NCI-H1417 treated with DMSO at 0.1 percent for 48 hours (cell line): ENCODE measurements around the gene SLFNL1.

ENCODE experiments used
- DNase-seq: peaks from one replicate; lab custom pipeline; 2025; lab: John Stamatoyannopoulos, UW

SLFNL1 gene

GRCh38 chr1:40986328-40986783 is 35.2 kb downstream of the SLFNL1 start:
- DNase-seq = no peak

DNA sequence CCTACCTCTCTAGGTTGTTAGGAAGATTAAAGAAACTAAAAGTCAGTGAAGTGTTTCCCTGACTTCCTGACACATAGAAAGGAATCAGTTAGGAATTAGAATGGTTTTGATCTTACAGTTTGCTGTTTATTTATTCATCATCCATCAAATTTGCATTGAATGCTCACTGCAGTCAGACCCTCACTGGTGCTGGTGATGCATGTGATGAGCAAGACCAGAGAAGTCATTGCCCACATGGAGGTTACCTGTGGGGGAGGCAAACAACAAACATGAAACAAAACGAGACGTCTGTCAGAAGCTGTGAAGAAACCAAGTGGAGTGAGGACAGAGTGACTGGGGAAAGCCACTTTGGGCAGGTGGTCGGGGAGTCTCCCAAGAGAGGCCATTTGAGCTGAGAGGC is 35.6 kb downstream of the SLFNL1 start:
- DNase-seq = no peak

DNA sequence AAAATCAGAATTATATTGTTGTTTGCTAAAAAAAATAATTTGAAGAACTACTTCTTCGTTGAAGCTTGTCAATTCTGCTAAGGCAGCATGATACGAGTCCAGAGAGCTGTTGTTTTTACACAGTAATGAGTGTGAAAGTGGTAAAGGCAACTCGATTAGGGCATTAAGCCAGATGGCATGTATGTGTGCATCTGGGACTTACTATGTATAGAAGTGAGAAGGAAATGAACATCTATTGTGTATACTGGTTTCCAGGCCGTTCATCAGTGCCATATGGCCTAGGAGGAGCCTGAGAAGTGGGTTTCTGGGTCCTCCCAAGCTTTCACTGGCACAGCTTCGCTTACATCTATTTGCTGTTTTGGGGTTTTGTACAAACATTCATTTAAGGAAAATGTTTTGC is 36.4 kb downstream of the SLFNL1 start:
- no peak for DNase-seq

- no peak for DNase-seq
These were observed 37.0 kb downstream of the SLFNL1 start for GRCh38 chr1:40984531-40984930.

DNA sequence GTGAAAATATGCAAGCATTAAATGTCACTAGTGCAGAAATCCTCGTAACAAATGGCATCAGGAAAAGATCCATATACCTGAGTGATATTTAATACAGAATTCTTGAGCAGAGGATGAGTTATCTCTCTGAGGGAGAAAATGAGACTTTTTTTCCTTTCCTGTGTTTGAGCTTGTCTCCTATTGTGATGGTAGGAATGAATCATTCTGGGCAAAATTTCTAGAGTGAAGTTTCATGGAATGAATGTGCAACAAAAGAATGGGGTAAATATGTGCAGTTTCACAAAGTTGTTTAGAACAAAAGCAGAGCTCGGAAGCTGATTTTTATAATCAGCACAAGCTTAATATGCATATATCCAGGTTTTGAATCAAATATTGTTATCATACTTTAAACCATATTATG is 37.5 kb downstream of the SLFNL1 start:
- DNase-seq = no peak

- no peak for DNase-seq
These were observed 38.2 kb downstream of the SLFNL1 start for GRCh38 chr1:40983286-40983685.

GRCh38 chr1:40982721-40983120 is 38.8 kb downstream of the SLFNL1 start:
- no peak for DNase-seq

DNA sequence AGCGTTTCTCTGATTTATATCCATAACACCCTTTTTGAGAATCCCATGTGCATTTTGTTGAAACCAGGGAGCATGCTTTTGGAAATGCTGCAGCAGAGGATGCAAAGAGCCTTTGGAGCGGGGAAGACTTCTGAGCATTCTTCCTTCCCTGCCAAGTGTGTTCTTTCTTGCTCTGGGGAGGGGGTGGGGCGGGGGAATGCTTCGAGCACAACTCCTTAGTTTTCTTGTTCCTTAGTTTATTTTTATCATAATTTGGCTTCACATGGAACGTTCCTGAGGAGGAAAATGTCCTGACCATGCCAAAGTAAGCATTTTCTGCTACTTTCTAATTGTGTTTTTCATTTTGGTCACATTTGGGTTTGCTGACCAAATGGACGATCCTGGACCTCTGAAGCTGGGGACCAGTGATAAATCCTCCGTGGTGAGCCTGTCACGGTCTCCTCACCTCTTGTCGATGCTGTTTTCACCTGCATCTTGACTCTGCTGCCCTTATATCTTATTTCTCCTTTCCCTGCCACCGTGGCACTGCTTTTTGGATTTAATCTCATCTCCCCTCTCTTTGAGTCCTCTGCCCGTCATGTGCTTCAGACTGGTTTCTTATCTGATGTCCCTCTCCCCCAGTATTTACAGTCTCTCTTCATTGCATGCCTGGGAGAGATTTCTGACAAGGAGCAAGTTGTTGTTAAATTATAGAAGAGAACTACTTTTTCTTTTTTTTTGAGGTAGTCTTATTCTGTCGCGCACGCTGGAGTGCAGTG is 39.7 kb downstream of the SLFNL1 start:
- no peak for DNase-seq

GRCh38 chr1:40980453-40981121 is 40.9 kb downstream of the SLFNL1 start:
- no peak for DNase-seq

GRCh38 chr1:40980068-40980452 is 41.5 kb downstream of the SLFNL1 start:
- DNase-seq = no peak

GRCh38 chr1:40979241-40980067 is 42.1 kb downstream of the SLFNL1 start, which contains the start of gene CTPS1:
Gene CTPS1 (plus strand): TSS chr1:40979696. CDS start chr1:40983291, 3,595 bp downstream.
- DNase-seq = peak; percentile 61

- DNase-seq = no peak
These were observed 42.7 kb downstream of the SLFNL1 start for GRCh38 chr1:40978886-40979240.

- DNase-seq = no peak
These were observed 43.8 kb downstream of the SLFNL1 start for GRCh38 chr1:40977716-40978115.

GRCh38 chr1:40976952-40977690 is 44.4 kb downstream of the SLFNL1 start:
- no peak for DNase-seq

- DNase-seq = no peak
These were observed 46.6 kb downstream of the SLFNL1 start for GRCh38 chr1:40974945-40975344.

- DNase-seq = no peak
These were observed 47.6 kb downstream of the SLFNL1 start for GRCh38 chr1:40973912-40974311.

DNA sequence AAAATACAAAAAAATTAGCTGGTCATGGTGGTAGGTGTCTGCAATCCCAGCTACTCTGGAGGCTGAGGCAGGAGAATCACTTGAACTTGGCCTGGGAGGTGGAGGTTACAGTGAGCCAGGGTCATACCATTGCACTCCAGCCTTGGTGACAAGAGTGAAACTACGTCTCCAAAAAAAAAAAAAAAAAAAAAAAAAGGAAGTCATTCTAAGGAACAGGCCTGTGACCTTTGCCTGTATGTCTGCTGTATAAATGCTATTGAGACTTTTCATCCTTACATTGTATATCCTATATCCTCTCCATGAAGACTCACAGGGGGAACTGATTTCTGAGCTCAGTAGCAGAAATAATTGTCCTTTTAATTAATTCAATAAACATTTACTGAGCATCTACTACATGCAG is 49.6 kb downstream of the SLFNL1 start:
- DNase-seq = no peak

- no peak for DNase-seq
These were observed 52.1 kb downstream of the SLFNL1 start for GRCh38 chr1:40969445-40969844.

- no peak for DNase-seq
These were observed 55.1 kb downstream of the SLFNL1 start for GRCh38 chr1:40966417-40966816.
